GM19035 (cell line): ENCODE measurements around the gene TBC1D2B.

ENCODE experiments used
- ATAC-seq: cut with Tn5 transposase; IDR thresholded peaks from one replicate; pipeline ENCODE4 v1.9.1; 2021; ENCODE audit not compliant: unreplicated experiment

The TBC1D2B gene

DNA sequence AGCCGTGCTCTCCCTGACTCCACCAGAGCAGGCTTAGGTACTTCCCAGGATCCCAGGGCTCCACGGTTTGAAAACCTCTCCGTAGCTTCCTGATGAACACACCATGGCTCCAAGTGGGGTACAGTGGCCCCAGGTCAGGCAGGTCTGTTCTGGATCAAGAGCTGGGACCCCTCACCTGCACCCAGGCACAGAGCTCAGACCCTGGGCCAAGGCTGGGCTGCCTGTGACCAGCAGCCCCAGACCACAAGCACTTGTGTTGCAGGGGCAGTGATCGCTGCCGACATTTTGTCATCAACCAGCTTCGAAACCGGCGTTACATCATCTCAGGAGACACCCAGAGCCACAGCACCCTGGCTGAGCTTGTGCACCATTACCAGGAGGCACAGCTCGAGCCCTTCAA lies 20.2 kb upstream of the TBC1D2B start:
- ATAC-seq: no peak

DNA sequence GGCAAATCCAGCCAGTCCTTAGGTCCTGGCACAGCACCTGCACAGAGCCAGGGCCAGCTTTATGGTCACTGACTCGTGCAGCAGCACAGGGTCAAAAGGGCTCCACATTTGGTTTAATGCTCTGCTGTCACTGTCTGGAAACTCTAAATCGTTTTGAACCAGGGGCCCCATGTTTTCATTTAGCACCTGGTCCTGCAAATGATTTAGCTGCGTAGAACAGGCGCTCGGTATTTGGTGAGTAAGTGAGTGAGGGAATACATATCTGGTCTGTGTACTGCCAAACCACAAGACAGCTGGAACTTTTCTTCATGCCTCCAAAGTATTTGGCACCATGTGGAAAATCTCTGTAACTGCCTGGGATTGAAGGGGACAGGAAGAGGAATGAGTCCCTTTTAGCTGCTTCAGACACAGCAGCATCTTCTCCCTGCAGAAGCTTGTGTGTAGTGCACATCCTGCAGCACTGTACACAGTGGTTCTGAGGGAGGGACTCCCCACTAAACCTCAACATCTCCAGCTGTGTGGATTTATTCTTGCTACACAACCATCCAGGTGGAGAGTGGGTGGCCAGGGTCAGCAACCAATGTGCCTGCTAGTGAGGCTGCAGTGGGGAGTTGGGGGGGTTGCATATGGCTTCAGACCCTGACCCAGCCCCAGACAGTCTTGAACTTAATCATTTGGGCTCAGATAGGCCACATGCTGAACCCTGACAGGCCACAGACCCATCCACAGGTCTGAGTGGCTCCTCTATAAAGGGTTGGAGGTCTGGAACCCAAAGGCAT lies 15.9 kb upstream of the TBC1D2B start:
- ATAC-seq: no peak

DNA sequence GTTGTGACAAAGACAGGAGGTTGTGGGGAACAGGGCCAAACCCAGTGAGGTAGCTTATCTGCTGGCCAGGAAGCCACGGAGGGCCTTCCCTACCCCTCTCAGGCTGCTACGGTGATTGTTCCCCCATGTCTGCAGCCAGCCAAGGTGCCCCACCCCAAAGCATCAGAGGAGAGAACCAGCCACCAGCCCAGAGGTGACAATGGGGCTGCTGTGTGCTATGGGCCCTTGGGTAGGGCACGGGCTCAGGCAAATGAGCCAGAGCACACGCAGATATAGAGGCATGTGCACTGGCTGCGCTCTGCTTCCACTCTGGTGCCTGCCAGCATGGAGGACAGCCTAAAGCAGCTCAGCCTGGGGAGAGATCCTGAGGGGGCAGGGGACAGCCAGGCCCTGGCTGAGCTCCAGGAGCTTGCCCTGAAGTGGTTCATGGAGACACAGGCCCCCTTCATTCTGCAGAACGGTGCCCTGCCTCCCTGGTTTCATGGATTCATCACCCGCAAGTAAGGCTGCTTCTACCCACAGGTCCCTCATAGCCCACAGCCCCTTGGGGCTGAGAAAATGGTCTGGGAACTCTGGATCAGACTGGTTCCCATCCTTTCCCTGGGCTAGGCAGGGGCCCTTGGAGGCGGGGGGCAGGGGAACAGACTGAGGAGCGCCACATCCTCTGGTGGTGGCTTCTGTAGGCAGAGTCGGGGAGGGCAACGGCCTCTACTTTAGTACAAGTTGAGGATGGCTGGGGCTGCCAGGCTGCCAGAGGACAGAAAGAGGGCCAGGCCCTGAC lies 14.9 kb upstream of the TBC1D2B start, which contains the start of gene SH2D7:
TSS of gene SH2D7 (plus strand) at position 301 of the 781 bp plus-strand sequence. CDS start at position 325, 24 bp downstream.
- no peak for ATAC-seq

DNA sequence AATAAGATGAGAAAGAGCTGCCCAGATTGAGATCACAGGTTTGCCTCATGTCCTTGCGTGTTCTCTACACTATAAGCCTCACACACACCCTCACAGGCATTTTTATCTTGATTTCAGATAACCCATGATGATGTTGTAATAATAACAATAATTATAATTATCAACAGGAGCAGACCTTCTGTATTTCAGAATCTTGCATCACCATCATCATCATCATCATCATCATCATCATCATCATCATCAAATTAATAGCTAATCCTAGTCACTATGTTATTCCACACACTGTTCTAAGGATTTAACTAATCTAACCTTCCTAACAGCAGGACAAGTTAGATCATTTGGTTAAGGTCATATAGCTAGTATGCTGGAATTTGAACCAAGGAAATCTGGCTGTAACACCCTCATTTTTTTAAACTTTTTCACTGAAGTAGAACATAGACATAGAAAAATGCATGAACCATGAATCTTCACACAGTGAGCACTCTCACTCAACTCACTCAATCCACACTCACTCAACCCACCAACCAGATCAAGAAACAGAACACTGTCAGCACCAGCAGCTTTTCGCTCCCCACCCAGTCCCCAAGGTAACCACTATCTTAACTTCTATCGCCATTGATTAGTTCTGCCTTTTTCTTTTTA lies 13.0 kb upstream of the TBC1D2B start:
- ATAC-seq: no peak

DNA sequence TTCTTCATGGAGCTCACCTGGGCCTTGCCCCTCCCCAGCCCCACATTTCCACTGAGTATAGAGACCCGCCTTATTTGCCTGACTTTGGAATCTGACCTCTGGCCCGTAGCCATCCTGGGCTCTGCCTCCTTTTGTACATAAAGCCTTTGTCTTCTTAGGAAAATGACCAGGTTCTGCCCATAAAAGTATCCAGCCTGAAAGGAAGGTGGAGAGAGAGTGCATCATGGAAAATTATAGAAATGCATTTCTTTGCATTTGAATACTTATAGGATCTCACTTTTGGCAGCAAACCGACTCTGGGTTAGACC lies 11.2 kb upstream of the TBC1D2B start:
- ATAC-seq: no peak

DNA sequence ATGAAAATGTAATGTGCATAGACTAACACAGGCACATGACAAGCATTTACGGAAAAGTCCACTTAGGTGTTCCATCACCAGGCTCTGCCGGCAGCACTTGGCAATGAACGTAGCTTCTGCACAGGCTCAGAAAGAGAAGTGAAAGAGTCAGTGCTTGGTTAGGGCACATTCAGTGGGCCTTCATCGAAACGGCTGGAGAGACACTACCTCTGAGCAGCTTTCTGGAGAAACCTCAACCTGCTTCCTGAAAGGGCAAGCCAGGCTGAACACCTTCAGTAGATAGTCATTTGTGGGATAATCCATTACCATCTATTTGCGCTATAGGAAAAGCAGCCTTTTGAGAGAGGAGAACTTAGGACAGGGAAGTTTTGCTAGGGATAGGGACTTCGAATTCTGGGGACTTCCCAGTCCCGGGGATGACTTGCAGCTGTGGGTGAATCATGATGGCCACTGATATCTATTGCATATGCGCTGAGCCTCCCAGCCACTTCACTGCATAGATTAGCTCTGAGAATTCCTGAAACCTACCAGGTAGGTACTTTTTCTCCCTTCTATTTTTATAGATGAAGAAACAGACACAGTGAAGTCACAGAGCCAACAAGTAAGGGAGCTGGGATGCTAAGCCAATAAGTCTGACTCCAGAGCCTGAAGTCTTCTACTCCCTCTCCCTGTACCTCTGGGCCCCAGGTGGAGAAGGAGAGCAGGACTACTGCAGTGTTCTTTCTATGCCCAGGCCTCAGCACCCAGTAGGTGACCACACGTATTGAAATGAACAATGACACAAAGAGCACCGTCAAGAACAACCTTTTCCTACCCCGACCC lies 10.7 kb upstream of the TBC1D2B start:
- peak; percentile 63 for ATAC-seq

DNA sequence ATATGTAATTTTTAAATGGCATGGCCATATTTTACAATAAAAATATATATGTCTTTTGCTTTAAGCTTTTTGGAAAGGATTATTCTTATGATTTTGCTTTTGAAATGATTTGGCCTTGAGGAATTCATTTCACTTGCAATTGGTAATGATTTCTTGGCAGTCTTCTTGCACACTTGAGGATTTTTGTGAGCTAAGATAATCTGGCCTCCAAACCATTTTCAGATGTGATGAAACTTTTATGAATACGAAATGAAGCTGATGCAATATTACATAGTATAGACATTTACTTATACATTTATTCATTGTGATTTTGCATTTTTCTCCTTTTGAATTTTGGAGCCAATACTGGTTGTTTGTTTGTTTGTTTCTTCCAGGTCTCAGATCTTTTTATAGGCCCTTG lies 8.4 kb upstream of the TBC1D2B start:
- no peak for ATAC-seq

DNA sequence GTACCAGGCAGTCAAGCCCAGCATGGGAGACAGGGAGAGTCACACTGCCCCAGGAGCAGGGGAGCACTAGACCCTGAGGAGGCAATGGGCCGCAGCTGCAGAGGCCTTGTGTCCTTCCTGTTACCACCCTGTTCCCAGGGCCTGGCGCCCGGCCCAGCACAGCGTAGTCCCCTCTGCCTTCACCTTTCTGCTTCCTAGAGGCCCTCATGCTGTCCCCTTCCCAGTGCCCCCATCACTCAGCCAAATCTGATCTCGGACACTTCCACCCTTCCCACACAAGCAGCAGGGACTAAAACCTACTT lies 6.9 kb upstream of the TBC1D2B start:
- ATAC-seq: no peak

DNA sequence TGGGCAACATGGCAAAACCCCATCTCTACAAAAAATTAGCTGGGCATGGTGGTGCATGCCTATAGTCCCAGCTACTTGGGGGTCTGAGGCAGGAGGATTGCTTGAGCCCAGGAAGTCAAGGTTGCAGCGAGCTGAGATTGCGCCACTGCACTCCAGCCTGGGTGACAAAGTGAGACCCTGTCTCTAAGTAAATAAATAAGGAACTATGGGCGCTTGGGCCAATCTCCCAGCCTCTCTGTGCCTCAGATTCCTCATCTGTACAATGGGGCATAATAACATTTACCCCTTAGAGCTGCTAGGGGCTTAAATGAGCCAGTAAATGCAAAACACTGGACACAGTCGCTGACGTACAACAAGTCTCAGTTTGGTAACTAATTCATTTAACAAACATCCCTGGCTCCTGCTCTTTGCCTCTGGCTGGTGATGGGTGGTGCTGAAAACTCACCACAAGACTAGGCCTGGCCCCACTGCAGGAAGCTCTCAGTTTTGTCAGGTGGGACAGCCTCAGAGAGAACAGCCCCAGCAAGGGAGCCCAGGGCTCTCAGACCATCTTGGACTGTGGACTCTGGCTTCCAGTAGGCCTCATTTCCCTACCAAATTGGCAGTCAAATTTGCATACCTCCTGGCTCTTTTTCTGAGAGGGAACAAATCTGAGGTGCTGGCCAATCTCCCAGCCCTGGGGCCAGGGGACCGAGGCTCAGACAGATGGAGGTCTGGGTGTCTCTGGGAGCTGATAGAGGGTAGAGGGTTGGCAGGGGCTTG lies 6.4 kb upstream of the TBC1D2B start:
- ATAC-seq: no peak

DNA sequence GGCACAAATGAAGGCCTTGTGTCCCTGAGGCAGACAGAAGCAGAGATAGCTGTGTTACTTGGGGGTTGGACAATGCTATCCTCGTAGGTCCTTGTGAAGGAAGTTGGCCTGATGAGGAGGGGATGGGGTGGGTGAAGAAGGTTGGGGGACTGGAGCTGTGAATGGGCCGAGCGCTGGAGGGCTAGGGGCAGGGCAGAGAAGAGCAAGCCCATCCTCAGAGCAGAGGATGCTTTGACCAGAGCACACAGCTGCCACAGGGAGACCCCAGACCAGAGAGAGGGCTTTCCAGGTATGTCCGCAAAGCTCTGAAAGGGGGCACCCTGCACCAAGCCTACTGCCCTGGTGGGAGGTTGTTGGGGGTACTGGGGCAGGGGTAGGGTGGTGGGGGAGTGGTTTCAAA lies 5.7 kb upstream of the TBC1D2B start:
- no peak for ATAC-seq

DNA sequence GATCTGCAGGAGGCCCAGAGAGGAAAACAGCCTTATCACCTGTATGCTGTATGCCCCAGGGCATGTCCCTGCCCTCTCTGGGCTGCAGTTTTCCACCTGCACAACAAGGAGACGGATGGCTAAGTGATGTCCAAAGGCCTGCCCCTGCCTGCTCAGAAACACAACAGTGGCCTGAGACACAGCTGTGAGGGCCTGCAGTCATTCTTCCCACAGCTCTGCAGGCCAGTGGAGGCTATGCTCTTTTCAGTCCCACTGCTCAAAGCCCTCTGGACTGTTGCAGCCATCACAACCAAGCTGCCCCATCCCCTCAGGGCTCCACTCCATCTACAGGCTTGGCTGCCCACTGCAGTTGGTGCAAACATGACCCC lies 5.2 kb upstream of the TBC1D2B start:
- no peak for ATAC-seq

DNA sequence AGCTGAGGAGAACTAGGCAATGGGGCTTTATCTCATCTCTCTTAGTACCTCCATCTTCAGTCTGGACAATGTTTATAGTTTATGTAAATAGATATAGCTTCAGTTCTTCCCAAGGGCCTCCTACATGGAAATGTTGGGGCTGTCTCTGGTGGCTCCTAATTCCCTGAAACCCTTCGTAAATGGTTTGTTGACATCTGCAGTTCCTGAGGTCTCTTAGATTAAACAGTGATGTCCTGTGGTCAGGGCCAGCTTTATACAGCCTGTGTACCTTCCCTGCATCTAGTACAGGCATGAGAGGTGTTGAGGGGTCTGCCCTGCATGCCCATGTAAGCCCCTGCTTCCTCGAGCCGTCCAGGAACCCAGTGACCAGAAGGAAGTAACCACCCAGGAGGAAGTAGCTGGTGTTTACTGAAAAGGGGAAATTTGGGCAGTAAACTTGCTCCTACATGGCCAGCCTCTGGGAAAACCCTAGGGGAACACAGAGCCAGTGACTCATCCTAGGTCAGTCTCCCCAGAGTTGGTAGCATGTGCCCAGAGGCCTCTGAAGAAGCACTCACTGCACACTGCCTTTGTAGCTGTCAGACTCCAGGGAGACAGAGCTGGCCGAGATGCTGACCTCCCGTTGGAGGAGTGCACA lies 4.7 kb upstream of the TBC1D2B start:
- no peak for ATAC-seq

DNA sequence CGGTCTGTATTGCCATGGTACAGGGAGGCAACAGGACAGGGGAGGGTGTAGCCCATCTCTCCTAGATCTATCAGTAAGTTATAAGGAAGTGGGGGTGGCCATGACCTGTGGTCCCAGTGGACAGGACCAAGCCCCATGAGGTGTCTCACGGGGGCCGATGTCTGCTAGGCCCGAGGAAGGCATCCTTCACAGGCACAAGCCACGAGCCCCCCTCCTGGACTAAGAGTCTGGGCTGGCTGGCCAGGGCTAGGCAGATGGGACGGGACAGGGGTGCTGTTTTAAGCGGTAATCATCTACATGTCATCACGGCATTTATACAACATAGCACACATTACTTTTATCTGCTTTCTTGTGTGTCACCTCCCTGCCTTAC lies 2.6 kb upstream of the TBC1D2B start:
- ATAC-seq: no peak

DNA sequence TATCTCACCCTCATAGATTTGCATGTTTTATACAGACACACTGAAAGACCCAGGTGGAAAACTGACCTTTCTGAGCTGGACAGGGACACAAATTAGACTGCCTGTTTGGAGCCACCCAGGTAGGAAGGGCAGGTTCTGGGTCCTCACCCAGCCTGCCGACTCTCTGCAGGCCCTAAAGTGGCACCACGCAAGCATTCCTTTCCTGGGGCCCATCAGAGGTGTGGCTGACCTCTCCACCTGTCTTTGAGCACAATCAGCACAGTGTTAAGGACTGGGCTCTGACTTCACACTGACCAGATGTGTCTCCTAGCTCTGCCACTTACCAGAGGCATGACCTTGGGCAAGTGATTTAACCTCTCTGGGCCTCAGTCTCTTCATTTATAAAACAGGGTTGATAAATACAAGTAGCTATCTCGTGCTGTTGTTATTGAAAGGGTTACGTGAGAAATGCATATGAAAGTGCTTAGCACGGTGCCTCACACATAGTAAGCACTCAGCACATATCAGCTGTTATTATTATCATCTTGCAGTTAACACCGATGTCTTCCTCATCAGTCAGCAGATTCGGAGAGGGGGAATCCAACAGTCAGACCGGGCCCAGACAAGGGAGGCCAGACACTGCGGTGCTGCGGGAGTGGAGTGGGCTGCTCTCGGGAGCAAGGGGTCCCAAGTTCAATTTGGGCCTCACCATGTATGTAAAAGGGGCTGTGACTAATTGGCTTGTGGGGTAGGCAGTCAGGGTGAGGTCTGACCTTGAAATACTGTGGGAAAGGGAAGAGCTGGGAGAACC lies 2.0 kb upstream of the TBC1D2B start:
- no peak for ATAC-seq

DNA sequence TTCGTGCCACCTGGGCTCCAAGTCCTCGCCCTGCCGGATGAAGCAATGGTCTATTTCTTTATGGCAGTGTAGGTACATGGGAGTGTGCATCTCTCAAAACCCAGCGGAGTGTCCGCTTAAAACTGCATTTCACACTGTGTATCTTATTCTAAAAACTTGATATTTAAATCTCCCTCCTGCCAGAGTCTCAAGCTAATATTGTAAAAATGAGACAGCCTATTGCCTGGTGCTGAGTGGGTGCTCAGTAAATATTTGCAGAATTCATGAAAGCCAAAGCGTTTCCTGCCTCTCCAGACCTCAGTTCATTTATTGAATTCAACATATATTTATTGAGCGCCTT lies 330 bp upstream of the TBC1D2B start:
- ATAC-seq: peak; percentile 9

DNA sequence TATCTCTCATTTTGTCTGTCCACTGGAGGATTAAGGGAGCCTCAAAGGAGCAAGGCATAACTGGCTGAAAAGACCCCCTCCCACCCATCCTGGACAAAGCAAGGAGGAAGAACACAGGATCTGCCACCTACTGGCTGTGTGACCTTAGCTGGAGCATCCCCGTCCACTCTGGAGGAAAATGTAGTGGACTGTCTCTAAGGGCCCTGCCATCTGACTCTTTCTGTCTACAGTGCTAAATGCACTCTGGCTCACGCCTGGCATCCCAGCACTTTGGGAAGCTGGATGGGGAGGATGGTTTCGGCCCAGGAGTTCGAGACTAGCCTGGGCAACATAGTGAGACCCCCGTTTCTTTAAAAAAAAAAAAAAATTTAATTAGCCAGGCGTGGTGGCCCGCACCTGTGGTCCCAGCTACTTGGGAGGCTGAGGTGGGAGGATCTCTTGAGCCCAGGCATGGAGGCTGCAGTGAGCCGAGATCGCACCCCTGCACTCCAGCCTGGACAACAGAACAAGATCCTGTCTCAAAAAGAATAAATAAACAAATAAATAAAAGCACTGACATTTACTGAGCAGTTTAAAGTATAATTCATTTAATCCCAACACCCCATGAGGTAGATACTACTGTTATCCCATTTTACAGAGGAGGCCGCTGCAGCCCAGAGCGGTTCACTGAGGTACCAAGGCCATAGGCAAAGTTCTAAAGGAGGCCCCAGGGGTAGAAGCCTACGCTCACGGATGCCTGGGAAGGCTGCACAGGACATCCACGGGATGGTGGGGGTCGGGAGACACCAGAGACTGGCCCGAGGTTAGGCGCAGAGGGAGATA lies 1.1 kb downstream of the TBC1D2B start:
- ATAC-seq: no peak

DNA sequence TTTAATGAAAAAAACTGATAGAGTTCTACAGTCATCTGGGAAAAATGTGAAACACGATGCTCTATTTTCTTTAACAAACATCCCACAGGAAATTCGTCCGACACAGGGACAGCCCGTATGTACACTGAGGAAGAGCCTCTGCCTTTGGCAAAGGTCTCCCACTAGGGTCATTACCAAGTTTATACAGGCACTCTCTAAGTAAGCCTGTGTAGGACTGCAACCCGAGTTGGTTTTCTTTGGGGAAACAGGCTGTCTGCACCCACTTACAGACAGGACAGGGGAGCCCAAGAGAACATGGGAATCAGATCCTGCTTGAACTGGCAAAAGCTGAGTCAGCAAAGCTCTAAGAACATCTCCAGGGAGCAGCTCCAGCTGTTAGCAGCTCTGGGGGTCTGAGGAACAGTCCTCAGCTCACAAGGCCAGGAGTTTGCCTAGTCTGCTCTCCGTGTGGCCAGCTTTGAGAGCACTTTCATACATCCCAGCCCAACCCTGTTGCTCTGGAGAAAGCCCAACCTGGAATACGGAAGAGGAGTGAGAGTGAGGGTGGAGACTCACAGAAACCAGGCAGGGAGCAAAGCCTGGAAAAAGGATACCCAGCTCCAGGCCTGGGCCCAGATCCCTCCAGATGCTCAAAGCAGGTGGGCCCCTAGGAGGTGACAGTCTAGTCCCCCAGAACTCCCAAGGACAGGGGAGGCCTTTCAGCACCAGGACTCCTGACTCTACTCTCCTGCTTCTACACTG lies 1.9 kb downstream of the TBC1D2B start:
- ATAC-seq: no peak
